Adipose tissue (tissue), 3 donors: Measurements from ENCODE around the gene SIDT2. TPM values are rescaled to one million over a fixed set of nuclear protein-coding genes. Genes with fewer than 3 reads are reported as not detected.
A peak's percentile ranks its signal among the peaks of the same experiment; 100 is the strongest.

Source experiments
- H3K27ac ChIP-seq: one replicate; pipeline ENCODE4 v1.5.1; 2013; ENCODE audit warnings: low read depth, low read length
- WGBS, 3 donors: extraction: QIAGEN DNeasy Blood & Tissue Kit; methylation state at CpG; one replicate each; pipeline ENCODE4 v1.1.7; 2013; 5-methylcytosine and 5-hydroxymethylcytosine counted together
- polyA plus RNA-seq, 3 donors: library from polyadenylated mRNA; stranded (reverse); fragments of 200-250 nt; gene quantifications; one replicate each; pipeline ENCODE4 v1.2.3, GENCODE V29; 2013
- donor health status: healthy with polysubstance abuse.
- donor health status: Bipolar disorder and iron deficiency.
- donor health status: healthy.

Gene SIDT2
- polyA plus RNA-seq, 3 donors: 52.6 to 93.2 (median 54.5) TPM

- WGBS, 3 donors: 94 to 98% (median 94%) methylated on average over 11 of the region's 11 CpGs
- no peak overlapping the region for H3K27ac ChIP-seq
Observed at GRCh38 chr11:117212697-117213355, 34.3 kb downstream of the SIDT2 start.

DNA sequence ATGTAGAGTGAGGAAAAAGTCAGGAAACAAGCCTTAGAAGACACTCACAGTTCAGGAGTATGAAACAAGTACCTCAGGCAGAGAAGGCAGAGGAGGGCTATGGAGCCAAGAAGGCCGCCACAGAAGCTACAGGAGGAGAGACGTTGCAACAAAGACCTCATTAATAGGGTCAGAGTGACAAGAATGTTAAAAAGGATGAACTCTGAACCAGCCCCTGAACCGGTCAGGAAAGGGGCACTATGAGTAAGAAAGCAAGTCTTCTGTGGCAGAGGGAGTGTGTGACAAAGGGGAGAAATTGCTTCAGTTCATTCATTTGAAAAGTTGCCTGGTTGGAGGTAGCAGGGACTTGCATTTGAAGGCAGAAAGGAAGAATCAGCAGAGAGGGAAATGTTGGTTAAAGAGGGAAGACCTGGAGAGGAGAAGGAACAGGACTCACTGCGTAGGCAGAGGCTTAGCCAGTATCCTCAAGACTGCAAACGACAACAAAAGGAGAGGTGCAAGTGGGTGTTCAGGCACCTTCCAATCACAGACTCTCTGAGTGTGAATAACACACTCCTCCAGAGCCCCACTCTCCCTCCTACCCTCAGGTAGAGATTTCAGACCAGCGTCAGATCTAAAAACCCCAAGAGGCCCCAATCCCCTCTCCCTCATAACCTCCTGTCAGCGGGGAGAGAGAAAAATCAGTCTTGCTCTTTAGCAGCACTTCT, 36.0 kb downstream of the SIDT2 start:
- no peak overlapping the region for H3K27ac ChIP-seq
- WGBS, 3 donors: 88 to 91% (median 90%) methylated on average over 7 of the region's 7 CpGs

GRCh38 chr11:117217141-117218084, 38.9 kb downstream of the SIDT2 start:
- WGBS, 3 donors: 50 to 79% (median 72%) methylated on average over 11 of the region's 11 CpGs

GRCh38 chr11:117218133-117218915, 39.8 kb downstream of the SIDT2 start:
- peak overlapping the region; percentile 60 for H3K27ac ChIP-seq
- 47 to 63% (median 62%) methylated on average over 15 of the region's 15 CpGs for WGBS, 3 donors

More at GRCh38 chr11:117217141-117218084, 38.9 kb downstream of the SIDT2 start:
- H3K27ac ChIP-seq: peak overlapping the region; percentile 60

DNA sequence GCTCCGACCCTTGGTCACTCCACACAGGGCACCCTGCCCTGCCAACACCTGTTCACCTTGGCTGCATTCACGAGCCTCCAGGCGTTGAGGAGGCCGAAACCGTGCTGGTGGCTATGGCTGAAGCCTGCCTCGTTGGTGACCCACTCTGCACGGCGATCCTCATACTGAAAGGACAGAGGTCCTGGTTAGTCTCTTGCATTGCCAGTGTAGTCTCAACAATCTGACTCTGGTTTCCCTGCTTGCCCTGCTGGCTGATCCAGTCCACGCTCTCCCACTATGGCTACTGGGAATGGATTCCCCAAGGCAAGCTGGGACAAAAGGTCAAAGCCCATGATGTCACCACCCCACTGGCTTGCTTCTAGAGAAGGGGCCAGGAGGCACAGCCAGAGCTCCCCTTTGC, 40.5 kb downstream of the SIDT2 start:
- 51 to 88% (median 87%) methylated on average over 9 of the region's 9 CpGs for WGBS, 3 donors
- H3K27ac ChIP-seq: peak overlapping the region; percentile 23

GRCh38 chr11:117219455-117219854, 40.9 kb downstream of the SIDT2 start:
- H3K27ac ChIP-seq: peak overlapping the region; percentile 23
- 84 to 92% (median 87%) methylated on average over 8 of the region's 8 CpGs for WGBS, 3 donors

DNA sequence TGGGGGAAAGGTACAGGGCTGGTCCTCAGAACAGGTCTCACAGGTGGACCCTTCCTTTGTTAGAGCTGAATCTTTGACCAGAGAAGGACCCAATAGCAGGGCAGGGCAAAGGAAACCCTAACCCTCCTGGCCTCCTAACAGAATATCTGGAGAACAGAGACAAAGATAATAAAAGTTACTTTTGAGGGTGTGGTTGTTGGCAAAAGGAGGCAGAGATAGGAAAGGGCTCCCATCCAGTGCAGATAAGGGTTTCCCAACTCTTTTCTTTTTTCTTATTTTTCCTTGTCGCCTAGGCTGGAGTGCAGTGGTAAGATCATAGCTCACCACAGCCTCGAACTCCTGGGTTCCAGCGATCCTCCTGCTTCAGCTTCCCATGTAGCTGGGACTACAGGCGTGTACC, 41.5 kb downstream of the SIDT2 start:
- H3K27ac ChIP-seq: no peak overlapping the region
- WGBS, 3 donors: 77 to 88% (median 81%) methylated on average over 4 of the region's 4 CpGs

- H3K27ac ChIP-seq: peak overlapping the region; percentile 45
- WGBS, 3 donors: 46 to 61% (median 47%) methylated on average over 9 of the region's 9 CpGs
Observed at GRCh38 chr11:117220568-117220967, 42.0 kb downstream of the SIDT2 start.

DNA sequence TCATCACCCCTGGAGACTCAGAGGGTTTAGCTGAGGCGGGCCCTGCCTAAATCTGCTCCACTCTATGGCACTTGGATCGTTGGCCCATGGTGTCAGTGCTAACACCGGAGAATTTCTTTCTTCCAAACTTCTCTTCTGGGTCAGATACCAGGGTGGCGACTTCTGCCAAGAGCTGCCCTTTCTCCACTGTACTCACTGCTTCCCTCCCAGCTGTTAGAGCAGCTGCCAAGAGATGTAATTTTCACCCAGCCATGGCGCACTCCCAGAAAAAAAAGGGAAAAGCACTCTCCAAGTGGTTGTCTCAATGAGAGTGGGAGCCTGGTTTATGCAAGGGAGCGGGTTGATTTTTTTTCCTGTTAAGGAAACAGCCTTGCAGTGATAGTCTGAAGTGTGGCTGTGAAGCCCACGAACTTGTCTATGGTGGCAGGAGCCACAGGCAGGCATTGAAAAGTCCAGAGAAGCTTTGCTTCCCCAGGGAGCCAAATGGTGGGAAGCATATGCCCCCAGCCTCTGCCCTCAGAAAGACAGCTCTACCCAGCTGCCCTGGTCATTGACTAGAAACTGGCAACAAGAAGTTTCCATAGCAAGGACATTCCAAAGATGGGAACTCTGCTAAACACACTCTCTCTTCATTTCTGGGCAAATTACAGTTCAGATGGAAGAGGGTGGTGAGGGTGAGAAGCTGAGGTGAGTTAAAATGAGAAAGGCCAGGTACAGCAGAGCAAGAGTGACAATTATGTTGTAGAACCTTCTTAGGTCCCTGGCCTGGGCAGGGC, 42.6 kb downstream of the SIDT2 start:
- H3K27ac ChIP-seq: peak overlapping the region; percentile 45
- WGBS, 3 donors: 46 to 60% (median 47%) methylated on average over 7 of the region's 7 CpGs

GRCh38 chr11:117221775-117222517, 43.4 kb downstream of the SIDT2 start:
- H3K27ac ChIP-seq: peak overlapping the region; percentile 45
- WGBS, 3 donors: 48 to 54% (median 52%) methylated on average over 7 of the region's 7 CpGs

- no peak overlapping the region for H3K27ac ChIP-seq
- 94 to 97% (median 94%) methylated on average over 14 of the region's 14 CpGs for WGBS, 3 donors
Observed at GRCh38 chr11:117222991-117223740, 44.6 kb downstream of the SIDT2 start.

DNA sequence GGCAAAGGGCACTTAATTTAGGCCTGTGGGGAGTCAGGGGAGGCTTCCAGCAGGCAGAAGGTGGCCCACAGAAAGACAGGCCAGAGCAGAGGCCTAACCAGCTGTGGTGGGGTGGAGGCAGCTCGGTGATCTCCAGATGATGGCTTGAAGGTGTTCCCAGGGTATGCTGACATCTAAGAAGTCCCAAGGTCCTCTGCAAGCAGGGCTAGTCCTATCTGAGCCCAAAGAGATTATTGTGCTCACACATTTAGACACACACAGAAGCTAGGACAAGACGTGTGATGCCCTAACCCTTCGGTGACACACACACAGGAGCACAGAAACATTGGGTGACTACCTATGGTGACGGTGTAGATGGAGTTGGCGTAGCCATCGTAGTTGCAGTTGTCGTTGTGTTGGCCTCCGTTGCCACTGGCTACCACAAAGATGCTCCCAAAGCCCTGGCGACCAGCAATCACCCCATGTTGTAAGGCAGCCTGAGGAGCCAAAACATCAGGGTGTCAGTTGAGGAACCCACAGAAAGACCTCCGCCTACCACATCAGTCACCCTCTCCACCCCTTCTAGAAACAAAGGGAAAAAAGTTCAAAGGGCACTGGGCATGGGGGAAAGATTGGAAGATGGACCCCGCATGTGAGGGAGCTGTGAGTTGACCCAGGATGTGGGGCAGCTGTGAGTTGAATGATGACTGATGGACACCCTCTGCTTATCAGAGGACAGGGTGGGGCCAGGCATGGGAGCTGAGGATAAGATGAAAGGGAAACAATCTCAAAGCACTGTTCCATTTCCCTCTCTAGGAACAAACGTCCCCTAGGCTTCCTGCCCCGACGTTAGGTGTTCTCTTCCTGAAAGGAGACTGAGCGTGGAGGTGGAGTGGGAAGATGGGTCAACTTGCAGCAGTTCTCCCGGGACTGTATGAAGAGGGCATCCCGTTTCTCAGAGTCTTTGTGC, 45.5 kb downstream of the SIDT2 start:
- H3K27ac ChIP-seq: no peak overlapping the region
- 78 to 83% (median 83%) methylated on average over 17 of the region's 17 CpGs for WGBS, 3 donors

DNA sequence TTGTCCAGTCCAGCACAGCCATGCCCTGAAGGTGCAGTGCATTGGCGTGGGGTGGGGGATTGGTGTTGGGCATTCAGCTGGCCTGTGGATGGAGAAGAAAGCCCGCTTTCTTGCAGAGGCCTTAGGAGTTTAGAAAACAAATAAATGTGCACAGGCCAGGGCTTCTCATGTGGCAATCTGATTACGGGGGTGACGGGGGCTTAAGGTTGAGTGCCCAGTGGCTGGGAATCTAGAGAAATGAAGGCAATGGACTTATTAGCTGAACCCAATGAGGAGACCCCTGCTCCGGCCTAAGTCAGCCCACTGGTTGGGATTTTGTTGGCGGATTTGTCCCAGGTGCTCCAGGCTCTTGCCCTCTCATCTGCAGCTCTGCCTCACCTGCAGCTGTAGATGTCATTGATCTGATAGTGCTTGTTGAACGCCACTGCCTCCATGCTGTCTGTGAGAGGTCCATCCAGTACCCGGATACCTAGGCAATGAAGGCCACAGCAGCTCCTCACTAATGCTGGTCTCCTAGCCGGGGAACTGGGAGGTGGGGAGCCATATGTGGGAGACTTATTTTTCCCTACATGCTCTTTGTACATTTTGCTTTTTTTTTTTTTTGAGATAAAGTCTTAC, 47.1 kb downstream of the SIDT2 start:
- no peak overlapping the region for H3K27ac ChIP-seq
- WGBS, 3 donors: 92 to 94% (median 93%) methylated on average over 9 of the region's 9 CpGs

DNA sequence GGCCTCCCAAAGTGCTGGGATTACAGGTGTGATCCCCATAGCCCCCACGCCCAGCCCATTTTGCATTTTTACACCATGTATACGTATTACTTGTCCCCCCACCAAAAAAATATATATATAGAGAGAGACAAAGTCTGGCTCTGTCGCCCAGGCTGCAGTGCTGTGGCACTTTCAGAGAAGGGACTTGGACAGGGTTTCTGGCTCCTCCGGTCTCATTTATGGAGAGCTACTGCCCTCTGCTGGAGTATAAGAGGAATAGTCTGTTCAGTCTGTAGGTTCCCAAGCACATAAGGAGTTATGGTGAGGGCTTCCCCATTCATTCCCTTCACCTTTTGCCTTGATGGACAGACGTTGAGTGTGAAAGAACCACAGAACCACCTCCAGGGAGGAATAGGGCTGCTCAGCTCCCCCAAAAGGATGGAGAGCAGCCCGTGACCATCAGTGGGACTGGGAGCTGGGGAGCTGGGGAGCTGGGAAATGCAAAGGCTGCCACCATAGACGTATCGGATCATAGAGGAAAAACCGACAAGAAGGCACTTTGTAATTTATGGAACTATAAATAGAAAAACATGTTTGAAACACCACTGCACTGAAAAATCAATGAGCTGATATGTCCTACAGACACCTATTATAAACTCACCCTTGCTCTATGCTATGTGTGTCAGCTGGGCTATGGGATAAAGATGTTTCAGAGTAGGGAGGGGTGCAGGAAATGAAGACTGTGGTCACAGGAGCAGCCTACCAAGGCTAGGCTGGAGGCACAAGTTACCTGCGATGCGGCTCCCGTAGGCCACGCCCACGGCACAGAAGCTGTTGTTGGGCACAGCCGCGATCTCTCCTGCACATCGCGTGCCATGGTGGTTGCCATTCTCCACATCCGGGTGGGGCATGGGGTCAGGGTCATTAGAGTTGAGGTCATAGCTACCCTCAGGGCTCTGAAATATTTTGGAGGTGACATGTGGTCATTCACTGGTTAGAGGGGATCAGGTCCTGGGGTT, 48.1 kb downstream of the SIDT2 start:
- whole genome bisulfite sequencing, 3 donors: 62 to 70% (median 66%) methylated on average over 19 of the region's 19 CpGs
- H3K27ac ChIP-seq: no peak overlapping the region
